Ascending aorta (tissue), 2 donors: ENCODE results near the gene PTPRC. TPM values are rescaled to one million over a fixed set of nuclear protein-coding genes. Genes with fewer than 3 reads are reported as not detected.

ENCODE experiments used
- DNase-seq, 2 donors: peaks; one replicate each; pipeline ENCODE4 v3.0.0-alpha.2; 2019; ENCODE audit warnings: low spot score in 2 of 2
- H3K27ac ChIP-seq, 2 donors: fragments of 200-600 bp; sonication (generic); one replicate each; pipeline ENCODE4 v1.5.1; 2016 to 2017; ENCODE audit warnings: mild to moderate bottlenecking in 1 of 2
- H3K27me3 ChIP-seq: fragments of 200-600 bp; sonication (generic); one replicate; pipeline ENCODE4 v1.5.1; 2017
- H3K36me3 ChIP-seq, 2 donors: fragments of 200-600 bp; sonication (generic); one replicate each; pipeline ENCODE4 v1.5.1; 2016
- H3K4me1 ChIP-seq, 2 donors: fragments of 200-600 bp; sonication (generic); one replicate each; pipeline ENCODE4 v1.5.1; 2016 to 2017; ENCODE audit warnings: mild to moderate bottlenecking in 1 of 2
- H3K4me3 ChIP-seq, 2 donors: fragments of 200-600 bp; sonication (generic); one replicate each; pipeline ENCODE4 v1.5.1; 2016 to 2017; ENCODE audit warnings: mild to moderate bottlenecking in 1 of 2
- H3K9me3 ChIP-seq, 2 donors: fragments of 200-600 bp; sonication (generic); one replicate each; pipeline ENCODE4 v1.5.1; 2016
- CTCF ChIP-seq, 3 experiments: fragments of 200-600 bp in 2 of 3; fragments of 450-650 bp in 1 of 3; sonication (generic) in 2 of 3; IDR thresholded peaks; one replicate each; pipeline ENCODE4 v1.5.1; 2016 to 2019; ENCODE audit warnings: antibody characterized with exemption in 3 of 3, mild to moderate bottlenecking in 1 of 3, moderate library complexity in 1 of 3
- intact Hi-C: fragments of 100-400 bp; cut with DNase I; formaldehyde crosslinking; loops from one replicate; pipeline ENCODE4 v1.15.1; 2023
- total RNA-seq: library from RNA; depleted of rRNA; stranded (reverse); fragments of >200 nt; gene quantifications from one replicate; pipeline ENCODE4 v1.1.0, GENCODE V29; 2016

PTPRC gene
- total RNA-seq, 1 donor from 2014 or later: 21.3 TPM

- intact Hi-C loops: no loop called here
- no peak overlapping the region for H3K4me3 ChIP-seq
- H3K27ac ChIP-seq: no peak overlapping the region
- DNase-seq: no peak
- no peaks in the 10 kb centered on the region for H3K36me3 ChIP-seq
- no peaks in the 10 kb centered on the region for H3K9me3 ChIP-seq
- no peaks in the 10 kb centered on the region for H3K27me3 ChIP-seq
- TF ChIP-seq CTCF (IDR thresholded peaks at IDR 0.05): no peak
- H3K4me1 ChIP-seq: no peaks in the 10 kb centered on the region
Measured at GRCh38 chr1:198664068-198664788, 25.4 kb downstream of the PTPRC start.

GRCh38 chr1:198667186-198667585 lies 28.3 kb downstream of the PTPRC start:
- intact Hi-C loops: no loop called here
- Histone ChIP-seq H3K27ac (no peak overlapping the region), H3K4me1 (no peaks in the 10 kb centered on the region), H3K9me3 (no peaks in the 10 kb centered on the region), H3K36me3 (no peaks in the 10 kb centered on the region), H3K4me3 (no peak overlapping the region), H3K27me3 (no peaks in the 10 kb centered on the region)
- DNase-seq: no peak
- TF ChIP-seq CTCF (IDR thresholded peaks at IDR 0.05): no peak

- intact Hi-C loops: no loop called here
- Histone ChIP-seq H3K4me3 (no peak overlapping the region), H3K27me3 (no peaks in the 10 kb centered on the region), H3K9me3 (no peaks in the 10 kb centered on the region), H3K27ac (no peak overlapping the region), H3K4me1 (no peaks in the 10 kb centered on the region), H3K36me3 (no peaks in the 10 kb centered on the region)
- no peak for DNase-seq
- no peak for TF ChIP-seq CTCF (IDR thresholded peaks at IDR 0.05)
Measured at GRCh38 chr1:198667807-198668206, 29.0 kb downstream of the PTPRC start.

- intact Hi-C loops: no loop called here
- no peak overlapping the region for H3K4me3 ChIP-seq
- H3K36me3 ChIP-seq: no peaks in the 10 kb centered on the region
- no peak for TF ChIP-seq CTCF (IDR thresholded peaks at IDR 0.05)
- H3K27me3 ChIP-seq: no peaks in the 10 kb centered on the region
- H3K27ac ChIP-seq: no peak overlapping the region
- no peaks in the 10 kb centered on the region for H3K4me1 ChIP-seq
- no peaks in the 10 kb centered on the region for H3K9me3 ChIP-seq
- no peak for DNase-seq
Measured at GRCh38 chr1:198669023-198669698, 30.3 kb downstream of the PTPRC start.

- H3K4me1 ChIP-seq: no peaks in the 10 kb centered on the region
- H3K27ac ChIP-seq: no peak overlapping the region
- H3K9me3 ChIP-seq: no peaks in the 10 kb centered on the region
- no peak overlapping the region for H3K4me3 ChIP-seq
- TF ChIP-seq CTCF (IDR thresholded peaks at IDR 0.05): no peak
- no peaks in the 10 kb centered on the region for H3K27me3 ChIP-seq
- DNase-seq: no peak
- H3K36me3 ChIP-seq: no peaks in the 10 kb centered on the region
- intact Hi-C loops: no loop called here
Measured at GRCh38 chr1:198669771-198670170, 30.9 kb downstream of the PTPRC start.
